Right kidney (tissue), 1 donor: Measurements from ENCODE around the gene ITGA1.
"Not testable (repeated sequence)": the region's sequence is repeated elsewhere in the genome, so short reads cannot be mapped to it uniquely, and the experiment has no call there.

Experiments
- DNase-seq: peaks from one replicate; pipeline ENCODE4 v3.0.0-alpha.2; 2016

ITGA1 gene

DNA sequence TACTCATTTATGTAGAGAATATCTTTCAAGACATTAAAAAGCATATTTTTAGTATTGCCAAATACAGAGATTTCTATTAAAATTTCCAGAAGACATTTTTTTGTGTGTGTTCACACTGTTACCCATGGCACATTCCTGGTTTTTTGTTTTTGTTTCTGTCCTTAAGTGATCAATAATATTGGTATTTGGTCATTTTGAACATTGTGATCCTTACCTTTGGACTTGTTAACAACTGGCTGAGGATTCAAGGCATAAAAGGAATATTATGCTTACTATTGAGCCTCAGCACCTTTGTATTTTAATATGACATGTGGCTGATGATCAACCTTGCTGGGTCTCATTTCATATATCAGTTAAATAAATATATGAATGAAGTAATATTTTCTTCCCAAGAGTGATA lies 41.9 kb downstream of the ITGA1 start:
- DNase-seq, result no peak

- no peak for DNase-seq
These were observed 42.9 kb downstream of the ITGA1 start for GRCh38 chr5:52830650-52831049.

DNA sequence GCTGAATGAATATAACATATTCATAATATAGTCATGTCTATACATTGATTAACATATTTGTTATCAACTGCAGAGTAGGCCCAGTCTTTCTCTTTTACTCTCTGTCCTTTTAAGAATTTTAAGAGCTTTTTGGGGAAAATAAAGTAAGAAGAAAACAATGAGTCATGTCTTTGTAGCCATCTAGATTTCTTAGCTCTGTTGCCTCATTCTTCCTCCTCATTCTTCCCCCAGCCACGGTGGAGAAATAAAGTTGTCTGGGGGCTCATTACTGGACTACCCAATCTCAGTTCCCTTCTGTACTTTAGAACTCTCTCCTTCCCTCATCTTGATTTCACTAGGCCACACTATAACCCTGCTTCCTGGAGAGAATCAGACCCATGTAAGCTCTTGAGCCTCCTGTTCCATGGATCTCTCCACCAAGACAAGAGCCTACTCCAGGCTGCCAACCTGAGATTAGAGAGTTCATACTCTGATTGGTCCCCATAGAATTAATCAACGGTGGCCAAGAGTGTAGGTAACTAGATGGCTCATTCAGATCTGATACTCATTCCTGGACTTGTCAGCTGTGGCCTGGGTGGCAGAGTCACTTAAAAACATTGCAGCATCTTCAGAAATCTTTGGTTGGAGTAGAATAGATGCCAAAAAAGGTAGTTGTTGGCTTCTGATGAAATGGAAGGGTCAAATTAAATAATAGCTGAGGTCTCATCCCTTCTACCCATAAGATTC lies 44.2 kb downstream of the ITGA1 start:
- DNase-seq, result no peak

DNA sequence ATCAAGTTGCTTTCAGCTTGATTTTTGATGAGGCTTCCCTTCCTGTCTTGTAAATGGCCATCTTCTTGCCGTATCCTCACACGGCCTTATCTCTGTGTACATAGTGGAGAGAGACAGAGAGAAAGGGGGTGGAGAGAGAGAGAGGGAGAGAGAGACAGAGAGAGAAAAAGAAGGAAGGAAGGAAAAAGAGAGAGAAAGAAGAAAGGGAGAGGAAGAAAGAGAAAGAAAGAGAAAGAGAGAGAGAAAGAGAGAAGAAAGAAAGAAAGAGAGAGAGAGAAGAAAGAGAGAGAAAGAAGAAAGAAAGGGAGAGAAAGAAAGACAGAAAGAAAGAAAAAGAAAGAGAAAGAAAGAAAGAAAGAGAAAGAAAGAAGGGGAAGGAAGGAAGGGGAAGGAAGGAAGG lies 46.6 kb downstream of the ITGA1 start:
- DNase-seq, result no peak

DNA sequence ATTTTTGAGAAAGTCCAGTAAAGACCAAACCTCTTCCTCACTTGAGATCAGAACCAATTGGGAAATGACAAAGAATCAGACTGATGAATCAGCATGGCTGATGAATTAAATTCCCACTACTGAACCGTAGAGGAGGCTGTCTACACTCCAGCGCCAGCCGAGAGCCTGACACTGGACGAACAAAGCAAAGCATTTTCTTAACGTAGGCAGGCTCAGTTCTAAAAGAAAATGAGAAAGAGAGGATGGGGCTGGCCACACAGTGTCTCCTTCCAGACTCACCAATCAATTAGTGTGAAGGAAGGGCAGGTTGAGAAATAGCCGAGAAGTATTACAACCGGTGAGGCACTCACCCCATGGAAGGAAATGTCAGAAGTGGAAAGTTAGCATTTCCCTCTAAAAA lies 49.4 kb downstream of the ITGA1 start:
- no peak for DNase-seq

DNA sequence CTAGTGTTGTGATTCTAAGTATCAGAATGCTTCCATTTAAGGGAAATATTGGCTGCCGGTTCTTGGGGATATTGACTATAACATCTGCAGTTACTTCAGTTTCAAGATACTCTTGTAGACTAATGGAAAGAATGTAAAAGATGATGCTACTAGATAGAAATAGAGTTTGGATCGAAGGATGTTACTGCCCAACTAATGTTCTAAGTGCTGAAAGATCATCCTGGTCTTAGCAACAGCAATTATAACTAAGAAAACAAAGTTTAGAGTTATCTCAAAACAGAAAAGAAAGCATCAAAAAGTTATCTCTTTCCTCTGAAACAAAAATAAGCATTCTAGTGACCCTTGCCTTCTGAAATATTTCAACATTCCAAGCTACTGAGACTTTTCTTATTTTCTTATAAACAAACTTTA lies 49.9 kb downstream of the ITGA1 start:
- DNase-seq, result no peak

DNA sequence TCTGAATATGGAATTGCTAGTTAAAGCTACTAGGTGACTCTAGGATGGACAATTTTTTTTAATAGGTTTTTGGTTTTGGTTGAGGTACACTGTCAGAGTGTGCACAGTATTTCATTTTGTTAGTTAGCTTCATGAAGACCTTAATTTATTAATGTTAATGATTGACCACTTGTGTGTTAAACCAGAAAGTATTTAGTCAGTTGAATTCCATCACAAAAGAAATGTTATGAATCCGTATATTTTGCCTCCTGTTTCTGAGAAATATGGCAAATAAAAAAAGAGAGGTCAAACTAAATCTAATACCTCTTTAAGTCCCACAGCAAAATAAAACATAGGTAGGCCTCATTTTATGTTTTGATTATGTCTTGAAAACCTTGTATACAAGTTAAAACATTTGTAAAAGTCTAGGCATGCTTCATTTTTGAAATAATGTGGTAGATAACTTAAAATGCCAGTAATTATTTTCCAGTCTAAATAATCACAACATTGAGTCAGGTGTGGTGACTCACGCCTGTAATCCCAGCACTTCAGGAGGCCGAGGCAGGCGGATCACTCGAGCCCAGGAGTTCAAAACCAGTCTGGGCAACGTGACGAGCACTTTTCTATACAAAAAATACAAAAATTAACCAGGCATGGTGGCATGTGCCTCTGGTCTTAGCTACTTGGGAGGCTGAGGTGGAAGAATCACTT lies 50.8 kb downstream of the ITGA1 start:
- DNase-seq, result no peak

- no peak for DNase-seq
These were observed 51.6 kb downstream of the ITGA1 start for GRCh38 chr5:52839285-52839684.

DNA sequence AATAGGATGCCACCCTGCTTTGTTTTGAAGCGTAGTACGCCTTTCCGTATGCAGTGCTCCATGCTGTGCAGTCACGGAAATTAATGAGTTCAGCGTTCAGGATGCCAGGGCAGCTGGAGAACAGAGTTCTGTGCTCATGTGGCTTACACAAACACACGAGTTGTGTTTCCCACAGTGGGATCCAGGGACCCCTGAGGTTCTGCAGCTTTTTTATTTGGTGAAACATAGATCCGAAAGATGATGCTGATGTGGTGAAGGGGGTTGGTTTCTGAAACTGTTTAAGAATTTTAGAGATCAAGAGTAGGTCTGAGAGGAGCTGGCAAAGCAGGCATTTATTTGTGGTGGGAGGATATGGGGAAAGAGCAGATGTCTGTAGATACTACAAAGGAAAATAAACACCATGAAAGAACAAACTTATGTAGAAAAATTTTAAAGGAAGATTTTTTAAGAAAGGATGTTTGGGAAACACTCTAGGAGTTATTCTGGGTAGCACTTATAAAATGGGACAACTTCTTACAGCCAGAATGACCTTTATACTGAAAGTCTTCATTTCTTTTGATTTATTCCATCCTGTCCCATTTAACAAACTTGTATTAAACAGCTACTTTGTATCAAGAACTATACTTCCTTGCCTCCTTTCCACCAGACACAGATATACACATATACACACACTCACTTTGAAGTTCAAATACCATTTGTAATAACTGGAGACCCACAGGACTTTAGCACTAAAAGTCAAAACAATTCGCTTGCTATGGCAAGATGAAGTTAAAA lies 52.7 kb downstream of the ITGA1 start:
- no peak for DNase-seq

DNA sequence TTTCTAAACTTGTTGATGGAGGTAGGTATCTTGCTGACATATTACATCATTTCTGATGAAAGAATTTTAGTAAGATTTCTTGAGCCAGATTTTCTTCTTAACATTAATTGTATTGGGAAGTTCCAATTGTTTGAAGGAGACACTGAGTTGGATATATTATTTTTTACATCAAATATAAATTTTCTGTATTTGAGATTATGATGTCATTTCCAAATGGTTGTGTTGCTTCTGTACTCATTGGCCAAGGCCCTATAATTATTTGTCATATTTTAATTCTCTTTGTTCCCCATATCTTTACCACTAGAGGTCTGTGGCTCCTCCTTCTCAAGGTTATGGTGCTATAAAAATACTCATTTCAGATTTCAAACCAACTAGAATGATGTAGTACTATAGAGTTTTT lies 53.4 kb downstream of the ITGA1 start:
- no peak for DNase-seq

DNA sequence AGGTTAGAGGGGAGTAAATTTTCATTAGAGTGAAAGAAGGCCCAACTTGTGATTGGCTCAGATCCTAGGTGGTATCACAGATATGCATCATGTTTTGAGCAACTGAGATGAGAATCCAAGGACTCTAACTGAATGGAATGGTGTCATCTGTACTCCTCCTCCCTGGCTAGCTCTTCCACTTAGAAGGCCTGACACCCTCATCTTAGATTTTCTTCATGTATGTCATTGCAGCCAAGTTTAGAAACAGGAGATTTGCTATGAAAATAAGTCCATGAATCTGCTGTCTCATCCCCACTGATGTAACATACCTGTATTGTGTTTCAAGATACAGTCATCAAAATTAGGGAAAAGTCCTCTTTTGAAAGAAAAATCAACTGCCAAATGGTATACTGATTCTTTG lies 54.4 kb downstream of the ITGA1 start:
- DNase-seq, result no peak

DNA sequence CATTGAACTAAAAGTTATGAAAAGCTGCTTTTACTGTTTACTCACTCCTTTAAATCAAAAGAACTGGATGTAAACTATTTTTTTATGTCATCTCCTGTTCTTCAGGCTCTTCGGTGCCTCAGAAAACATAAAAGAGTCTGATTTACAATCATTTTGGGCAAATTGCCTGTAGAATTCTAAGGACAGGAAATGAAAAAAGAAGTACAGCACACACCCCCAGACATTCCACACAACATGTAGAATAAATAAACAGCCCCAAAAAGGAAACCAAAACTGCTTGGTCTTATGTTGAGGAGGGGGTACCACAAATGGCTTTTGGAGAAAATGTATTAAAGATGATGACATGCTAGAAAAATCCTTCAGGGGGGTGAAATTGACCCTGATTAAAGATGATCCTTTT lies 57.2 kb downstream of the ITGA1 start:
- no peak for DNase-seq

- DNase-seq, result no peak
These were observed 58.6 kb downstream of the ITGA1 start for GRCh38 chr5:52846182-52846842.

DNA sequence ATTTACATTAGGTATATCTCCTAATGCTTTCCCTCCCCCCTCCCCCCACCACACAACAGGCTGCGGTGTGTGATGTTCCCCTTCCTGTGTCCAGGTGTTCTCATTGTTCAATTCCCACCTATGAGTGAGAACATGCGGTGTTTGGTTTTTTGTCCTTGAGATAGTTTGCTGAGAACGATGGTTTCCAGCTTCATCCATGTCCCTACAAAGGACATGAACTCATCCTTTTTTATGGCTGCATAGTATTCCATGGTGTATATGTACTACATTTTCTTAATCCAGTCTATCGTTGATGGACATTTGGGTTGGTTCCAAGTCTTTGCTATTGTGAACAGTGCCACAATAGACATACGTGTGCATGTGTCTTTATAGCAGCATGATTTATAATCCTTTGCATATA lies 61.0 kb downstream of the ITGA1 start:
- DNase-seq, result not testable (repeated sequence)

GRCh38 chr5:52849544-52849943 lies 61.8 kb downstream of the ITGA1 start:
- no peak for DNase-seq

DNA sequence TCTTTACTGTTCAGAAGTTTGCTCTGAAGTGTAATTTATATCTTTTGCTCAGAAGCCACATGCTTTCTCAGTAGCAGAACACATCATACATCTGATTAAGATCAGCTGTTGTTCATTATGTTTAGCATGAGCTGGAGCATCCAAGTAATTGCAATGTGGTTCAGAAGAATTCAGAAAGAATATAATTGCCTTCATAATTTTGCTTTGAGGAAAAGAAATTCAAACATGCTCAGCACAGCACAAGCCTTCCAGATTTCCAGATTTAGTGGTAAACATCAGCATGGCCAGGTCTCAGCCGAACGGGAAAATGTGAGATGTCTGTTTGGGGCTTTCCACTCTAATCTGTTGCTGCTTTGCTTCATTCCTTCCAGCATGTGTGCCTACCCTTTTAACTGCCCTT lies 65.9 kb downstream of the ITGA1 start:
- DNase-seq, result no peak

GRCh38 chr5:52854301-52854700 lies 66.6 kb downstream of the ITGA1 start:
- no peak for DNase-seq

DNA sequence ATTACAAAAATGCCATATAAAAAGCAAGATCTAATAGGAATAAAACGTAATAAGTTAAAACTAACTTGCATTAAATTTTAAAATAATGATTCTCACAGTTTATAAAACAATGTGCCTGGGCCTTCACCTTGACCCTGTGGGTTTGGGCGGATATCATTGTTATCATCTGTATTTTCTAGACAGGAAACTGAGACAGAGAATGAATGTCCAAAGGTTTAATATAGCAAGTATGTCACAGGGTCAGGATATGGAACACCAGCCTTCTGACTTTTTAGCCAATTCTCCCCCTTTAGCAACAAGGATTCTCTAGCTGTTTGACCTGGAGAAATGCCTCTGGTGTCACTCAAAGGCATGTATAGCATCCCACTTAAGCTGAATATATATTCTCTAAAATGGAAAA lies 67.2 kb downstream of the ITGA1 start:
- no peak for DNase-seq

GRCh38 chr5:52856564-52856963 lies 68.8 kb downstream of the ITGA1 start:
- DNase-seq, result no peak

DNA sequence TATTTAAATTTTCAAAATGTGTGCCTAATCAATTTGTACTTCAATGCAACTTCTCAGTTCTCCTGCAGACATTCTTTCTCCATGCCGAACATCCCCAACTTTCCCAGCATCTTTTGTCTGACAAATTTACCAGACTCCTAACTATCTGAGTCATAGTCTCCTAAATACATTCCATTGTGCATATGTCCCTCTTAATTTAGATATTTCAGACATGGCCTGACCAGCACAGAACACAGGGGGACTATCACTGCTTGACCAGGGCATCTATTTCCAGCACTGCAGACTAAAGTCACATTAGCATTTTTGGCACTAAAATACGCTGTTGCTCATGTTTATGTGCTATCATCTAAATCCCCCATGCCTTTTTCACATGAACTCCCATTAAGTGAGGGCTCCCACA lies 71.9 kb downstream of the ITGA1 start:
- no peak for DNase-seq

GRCh38 chr5:52861368-52861767 lies 73.7 kb downstream of the ITGA1 start:
- DNase-seq, result no peak

- no peak for DNase-seq
These were observed 76.1 kb downstream of the ITGA1 start for GRCh38 chr5:52863715-52864290.

GRCh38 chr5:52864371-52864770 lies 76.7 kb downstream of the ITGA1 start:
- DNase-seq, result no peak
